Muscle layer of colon (tissue), 2 donors: Measurements from ENCODE around the gene IDUA.
"Not testable (repeated sequence)": the region's sequence is repeated elsewhere in the genome, so short reads cannot be mapped to it uniquely, and the experiment has no call there.

Experiments used
- H3K27ac ChIP-seq: one replicate; pipeline ENCODE4 v1.7.0; 2013; ENCODE audit warnings: low read depth, mild to moderate bottlenecking, low read length, moderate library complexity
- H3K27me3 ChIP-seq, 2 donors: one replicate each; pipeline ENCODE4 v1.7.0; 2013; ENCODE audit warnings: low read length in 2 of 2, mild to moderate bottlenecking in 2 of 2; ENCODE audit not compliant: insufficient read depth in 2 of 2, control insufficient read depth in 1 of 2
- H3K36me3 ChIP-seq: one replicate; pipeline ENCODE4 v1.7.0; 2013; ENCODE audit warnings: mild to moderate bottlenecking, low read length; ENCODE audit not compliant: insufficient read depth
- H3K4me1 ChIP-seq: one replicate; pipeline ENCODE4 v1.7.0; 2013; ENCODE audit warnings: mild to moderate bottlenecking, low read length; ENCODE audit not compliant: insufficient read depth
- H3K4me3 ChIP-seq, 2 donors: one replicate each; pipeline ENCODE4 v1.7.0; 2013; ENCODE audit warnings: low read length in 2 of 2, low read depth in 1 of 2, mild to moderate bottlenecking in 1 of 2, moderate library complexity in 1 of 2
- H3K9ac ChIP-seq: one replicate; pipeline ENCODE4 v1.7.0; 2013; ENCODE audit warnings: low read length
- H3K9me3 ChIP-seq: one replicate; pipeline ENCODE4 v1.7.0; 2013; ENCODE audit warnings: mild to moderate bottlenecking, low read length
- donor health status: abdominal sarcoma.
- donor health status: Adenocarcinoma of cecum.

Gene IDUA

DNA sequence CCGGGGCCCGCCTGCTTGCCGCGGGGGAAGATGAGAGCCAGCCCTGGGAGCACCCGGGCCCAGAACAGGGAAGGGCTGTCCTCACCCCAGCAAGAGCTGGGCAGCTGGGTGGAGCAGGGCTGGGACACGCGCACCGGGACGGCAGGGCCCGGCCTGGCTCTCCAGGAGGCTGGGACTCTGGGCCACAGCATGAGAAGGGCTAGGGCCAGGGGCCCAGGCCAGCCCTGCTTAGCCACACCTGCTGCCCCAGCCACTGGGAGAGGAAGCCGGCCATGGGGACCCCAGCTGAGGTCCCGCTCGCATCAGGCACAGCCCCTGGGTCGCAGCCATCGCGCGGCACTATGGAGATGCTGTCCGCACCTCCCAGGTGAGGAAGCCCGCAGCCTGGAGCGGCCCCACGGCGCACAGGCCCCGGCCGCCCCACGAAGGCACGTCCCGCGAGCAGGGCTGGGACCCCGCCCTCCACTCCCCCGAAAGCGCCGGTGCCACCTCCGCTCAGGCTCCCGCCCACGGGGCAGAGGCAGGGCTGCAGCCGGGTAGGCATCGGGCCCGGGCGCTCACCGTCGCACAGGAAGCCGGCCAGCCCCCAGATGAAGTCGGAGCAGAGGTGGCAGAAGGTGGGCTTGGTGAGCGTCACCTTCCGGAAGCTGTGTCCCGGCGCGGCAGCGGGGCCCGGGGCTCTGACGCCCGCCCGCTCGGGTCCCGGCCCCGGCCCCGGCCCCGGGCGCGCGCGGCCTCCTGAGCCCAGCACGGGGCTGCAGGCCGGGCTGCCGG lies 14.0 kb upstream of the IDUA start:
- Histone ChIP-seq H3K4me1 (peaks cover 21% of the 10 kb centered on the region), H3K4me3 (peak overlapping the region; percentile 66 to 75), H3K36me3 (no peaks in the 10 kb centered on the region), H3K27ac (peak overlapping the region; percentile 24), H3K9me3 (no peaks in the 10 kb centered on the region), H3K27me3 (peaks cover 0 to 10% of the 10 kb centered on the region in 2 donors), H3K9ac (no peak overlapping the region)

DNA sequence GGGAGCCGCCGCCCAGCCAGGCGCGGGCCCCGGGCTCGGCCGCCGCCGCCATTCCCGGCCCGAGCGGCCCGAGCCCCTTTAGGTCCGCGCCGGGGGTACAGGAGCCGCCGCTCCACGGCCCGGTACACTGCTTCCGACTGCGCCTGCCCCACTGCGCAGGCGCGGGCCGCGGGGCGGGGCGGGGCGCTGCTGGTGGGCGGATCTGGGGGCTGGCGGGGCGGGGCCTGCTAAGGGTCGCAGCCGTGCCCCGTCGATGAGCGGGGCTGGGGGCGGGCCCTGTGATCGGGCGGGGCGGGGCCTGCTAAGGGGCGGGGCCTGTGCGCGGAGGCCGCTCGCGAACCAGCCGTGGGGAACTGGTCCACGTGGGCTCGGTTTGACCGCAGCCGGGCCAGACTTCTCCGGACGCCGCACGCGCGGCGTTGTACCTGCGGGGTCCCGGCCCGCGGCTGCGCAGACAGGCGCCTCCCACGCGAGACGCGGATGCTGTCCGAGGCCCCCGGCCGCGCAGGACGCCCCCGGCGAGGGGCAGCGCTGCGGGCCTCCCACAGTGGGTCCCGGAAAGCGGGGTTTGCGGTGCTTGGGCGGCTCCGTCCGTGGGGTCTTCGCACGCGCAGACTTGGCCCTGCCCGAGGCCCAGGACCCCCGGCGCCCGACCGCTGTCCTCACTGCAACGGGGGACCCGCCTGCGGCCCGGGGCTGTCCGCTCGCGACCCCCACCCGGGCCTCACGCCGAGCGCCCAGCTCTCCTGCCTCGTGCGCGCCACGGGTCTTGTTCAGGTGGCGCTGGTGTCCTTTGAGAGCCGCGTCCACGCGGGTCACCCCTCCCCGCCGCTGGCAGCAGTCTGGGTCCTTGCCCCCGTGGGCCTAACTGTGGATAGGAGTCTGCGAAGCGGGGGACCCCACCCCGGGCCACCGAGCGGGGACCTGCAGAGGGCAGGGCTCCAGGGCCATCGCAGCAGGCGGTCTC lies 13.1 kb upstream of the IDUA start, which contains the start of gene DGKQ:
DGKQ (minus strand) TSS at position 139 of the 967 bp plus-strand sequence; CDS start at position 52, 87 bp downstream.
- H3K27ac ChIP-seq = peak within 1 kb of the TSS; percentile 24
- peaks cover 0 to 4% of the 10 kb centered on the region in 2 donors for H3K27me3 ChIP-seq
- H3K4me1 ChIP-seq = peaks cover 21% of the 10 kb centered on the region
- no peaks in the 10 kb centered on the region for H3K9me3 ChIP-seq
- H3K9ac ChIP-seq = no peak within 1 kb of the TSS
- peak within 1 kb of the TSS; percentile 66 to 75 for H3K4me3 ChIP-seq
- H3K36me3 ChIP-seq = no peaks in the 10 kb centered on the region

GRCh38 chr4:974668-975067 lies 12.2 kb upstream of the IDUA start:
- peaks cover 21% of the 10 kb centered on the region for H3K4me1 ChIP-seq
- H3K9me3 ChIP-seq = no peaks in the 10 kb centered on the region
- no peak overlapping the region for H3K4me3 ChIP-seq
- H3K36me3 ChIP-seq = no peaks in the 10 kb centered on the region
- no peak overlapping the region for H3K27ac ChIP-seq
- H3K9ac ChIP-seq = no peak overlapping the region
- H3K27me3 ChIP-seq = no peaks in the 10 kb centered on the region

DNA sequence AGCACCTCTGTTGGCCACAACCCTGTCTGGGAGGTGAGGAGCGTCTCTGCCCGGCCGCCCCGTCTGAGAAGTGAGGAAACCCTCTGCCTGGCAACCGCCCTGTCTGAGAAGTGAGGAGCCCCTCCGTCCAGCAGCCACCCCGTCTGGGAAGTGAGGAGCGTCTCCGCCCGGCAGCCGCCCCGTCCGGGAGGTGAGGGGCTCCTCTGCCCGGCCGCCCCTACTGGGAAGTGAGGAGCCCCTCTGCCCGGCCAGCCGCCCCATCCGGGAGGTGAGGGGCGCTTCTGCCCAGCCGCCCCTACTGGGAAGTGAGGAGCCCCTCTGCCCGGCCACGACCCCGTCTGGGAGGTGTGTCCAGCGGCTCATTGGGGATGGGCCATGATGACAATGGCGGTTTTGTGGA lies 10.8 kb upstream of the IDUA start:
- not testable (repeated sequence) for H3K36me3 ChIP-seq, H3K9ac ChIP-seq, H3K9me3 ChIP-seq, H3K27ac ChIP-seq, H3K4me3 ChIP-seq, H3K27me3 ChIP-seq
- H3K4me1 ChIP-seq = peaks cover 16% of the 10 kb centered on the region

DNA sequence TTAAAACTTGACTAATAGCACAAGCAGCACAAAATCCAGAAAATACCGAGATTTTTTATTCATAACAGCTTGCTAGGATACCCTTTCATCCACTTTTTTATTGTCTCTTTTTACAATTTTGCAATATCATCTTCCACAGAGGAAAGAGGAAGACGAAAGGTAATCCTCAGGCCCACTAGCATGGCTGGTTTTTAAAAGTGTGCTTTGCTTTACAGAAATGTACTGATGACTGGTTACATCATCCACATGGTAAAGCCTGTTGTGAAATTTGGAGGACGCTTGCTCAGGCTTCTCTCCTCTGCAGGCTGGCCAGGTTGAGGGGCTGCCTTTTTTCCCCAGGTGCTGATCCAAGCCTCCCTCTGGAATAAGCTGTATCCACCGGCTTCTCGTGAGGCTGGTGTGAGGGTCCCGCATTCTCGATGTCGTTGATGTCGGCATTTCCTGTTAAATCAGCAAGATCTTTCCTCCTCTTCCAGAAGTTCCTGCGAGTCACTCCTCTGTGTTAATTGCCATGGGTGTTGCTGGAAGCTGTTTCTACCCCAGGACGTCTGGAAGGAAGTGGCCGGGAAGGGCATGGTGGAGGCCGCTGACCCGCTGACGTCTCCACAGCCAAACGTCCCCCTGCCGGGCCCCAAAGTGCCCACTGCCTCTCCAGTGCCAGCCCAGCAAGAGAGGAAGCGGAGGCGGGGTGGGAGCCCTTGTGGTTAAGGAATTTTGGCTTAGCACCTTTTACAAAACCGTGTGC lies 7.7 kb upstream of the IDUA start:
- no peak overlapping the region for H3K9ac ChIP-seq
- no peaks in the 10 kb centered on the region for H3K36me3 ChIP-seq
- H3K27me3 ChIP-seq = no peaks in the 10 kb centered on the region
- no peaks in the 10 kb centered on the region for H3K4me1 ChIP-seq
- H3K9me3 ChIP-seq = no peaks in the 10 kb centered on the region
- no peak overlapping the region for H3K4me3 ChIP-seq
- H3K27ac ChIP-seq = no peak overlapping the region

- Histone ChIP-seq H3K27me3 (no peaks in the 10 kb centered on the region), H3K9ac (no peak overlapping the region), H3K36me3 (no peaks in the 10 kb centered on the region), H3K27ac (no peak overlapping the region), H3K9me3 (no peaks in the 10 kb centered on the region), H3K4me3 (no peak overlapping the region), H3K4me1 (peaks cover 8% of the 10 kb centered on the region)
These were observed 4.6 kb upstream of the IDUA start for GRCh38 chr4:982291-982690.

DNA sequence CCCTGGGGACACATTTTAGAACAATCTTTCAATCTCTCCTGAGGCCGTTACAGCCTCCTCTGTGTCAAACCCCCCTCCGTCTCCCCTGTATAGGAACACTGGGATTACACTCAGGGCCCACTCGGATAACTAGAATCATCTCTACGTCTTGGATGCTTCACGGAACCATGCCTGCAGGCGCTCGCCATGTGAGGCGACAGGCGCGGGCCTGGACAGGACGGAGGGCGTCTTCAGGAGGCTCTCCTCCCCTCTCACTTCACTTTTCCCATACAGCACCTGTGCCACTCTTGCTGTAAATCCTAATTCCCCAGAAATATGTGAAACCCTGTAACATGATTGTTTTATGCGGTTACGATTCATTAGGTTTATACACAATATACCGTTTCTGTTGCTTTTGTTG lies 4.0 kb upstream of the IDUA start:
- Histone ChIP-seq H3K9ac (no peak overlapping the region), H3K27ac (no peak overlapping the region), H3K4me1 (peaks cover 12% of the 10 kb centered on the region), H3K36me3 (no peaks in the 10 kb centered on the region), H3K9me3 (no peaks in the 10 kb centered on the region), H3K4me3 (no peak overlapping the region), H3K27me3 (no peaks in the 10 kb centered on the region)

DNA sequence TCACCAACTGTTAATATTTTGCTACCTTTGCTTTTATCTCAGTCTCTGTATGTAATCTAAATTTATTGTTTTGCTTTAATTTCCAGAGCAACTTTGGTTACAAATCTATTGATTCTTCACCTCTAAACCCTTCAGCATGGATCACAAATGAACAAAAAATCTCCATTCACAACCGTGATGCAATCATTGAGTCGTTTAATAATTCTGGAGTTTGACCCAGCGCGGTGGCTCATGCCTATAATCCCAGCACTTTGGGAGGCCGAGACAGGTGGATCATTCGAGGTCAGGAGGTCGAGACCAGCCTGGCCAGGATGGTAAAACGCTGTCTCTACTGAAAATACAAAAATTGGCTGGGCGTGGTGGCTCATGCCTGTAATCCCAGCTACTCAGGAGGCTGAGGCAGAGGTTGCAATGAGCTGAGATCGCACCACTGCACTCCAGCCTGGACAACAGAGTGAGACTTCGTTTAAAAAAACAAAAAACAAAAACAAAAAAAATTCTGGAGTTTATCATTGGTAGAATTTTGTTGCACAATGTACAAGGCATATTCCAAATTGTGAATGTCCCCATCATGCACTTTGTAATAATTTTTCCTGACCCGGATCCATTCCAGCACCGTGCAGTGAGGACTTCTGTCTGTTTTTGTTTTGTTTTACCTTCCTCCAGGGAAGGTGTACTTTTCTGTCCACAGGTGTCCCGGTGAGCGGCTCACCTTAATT lies 2.3 kb upstream of the IDUA start:
- H3K4me1 ChIP-seq = peaks cover 16% of the 10 kb centered on the region
- H3K36me3 ChIP-seq = no peaks in the 10 kb centered on the region
- H3K9me3 ChIP-seq = no peaks in the 10 kb centered on the region
- H3K27me3 ChIP-seq = no peaks in the 10 kb centered on the region
- H3K27ac ChIP-seq = no peak overlapping the region
- no peak overlapping the region for H3K9ac ChIP-seq
- H3K4me3 ChIP-seq = no peak overlapping the region

GRCh38 chr4:985123-985830 lies 1.6 kb upstream of the IDUA start:
- Histone ChIP-seq H3K36me3 (no peaks in the 10 kb centered on the region), H3K4me1 (peaks cover 16% of the 10 kb centered on the region), H3K4me3 (no peak overlapping the region), H3K9me3 (no peaks in the 10 kb centered on the region), H3K27me3 (no peaks in the 10 kb centered on the region), H3K9ac (no peak overlapping the region), H3K27ac (no peak overlapping the region)

- peak overlapping the region; percentile 74 to 77 for H3K4me3 ChIP-seq
- no peaks in the 10 kb centered on the region for H3K36me3 ChIP-seq
- peaks cover 16% of the 10 kb centered on the region for H3K4me1 ChIP-seq
- no peaks in the 10 kb centered on the region for H3K9me3 ChIP-seq
- peak overlapping the region; percentile 34 for H3K27ac ChIP-seq
- peak overlapping the region; percentile 50 for H3K9ac ChIP-seq
- no peaks in the 10 kb centered on the region for H3K27me3 ChIP-seq
These were observed 391 bp upstream of the IDUA start for GRCh38 chr4:986428-986878.
